GM12873 (cell line): ENCODE measurements around the gene TSPEAR.

ENCODE experiments used
- TF ChIP-seq, protein P1 (sequence below): IDR thresholded peaks from 2 replicates; pipeline ENCODE4 v1.5.1; 2012; ENCODE audit warnings: low read depth, mild to moderate bottlenecking, moderate library complexity, low read length, control low read depth; ENCODE audit not compliant: insufficient read depth; ENCODE audit errors: missing control alignments

TSPEAR gene

DNA sequence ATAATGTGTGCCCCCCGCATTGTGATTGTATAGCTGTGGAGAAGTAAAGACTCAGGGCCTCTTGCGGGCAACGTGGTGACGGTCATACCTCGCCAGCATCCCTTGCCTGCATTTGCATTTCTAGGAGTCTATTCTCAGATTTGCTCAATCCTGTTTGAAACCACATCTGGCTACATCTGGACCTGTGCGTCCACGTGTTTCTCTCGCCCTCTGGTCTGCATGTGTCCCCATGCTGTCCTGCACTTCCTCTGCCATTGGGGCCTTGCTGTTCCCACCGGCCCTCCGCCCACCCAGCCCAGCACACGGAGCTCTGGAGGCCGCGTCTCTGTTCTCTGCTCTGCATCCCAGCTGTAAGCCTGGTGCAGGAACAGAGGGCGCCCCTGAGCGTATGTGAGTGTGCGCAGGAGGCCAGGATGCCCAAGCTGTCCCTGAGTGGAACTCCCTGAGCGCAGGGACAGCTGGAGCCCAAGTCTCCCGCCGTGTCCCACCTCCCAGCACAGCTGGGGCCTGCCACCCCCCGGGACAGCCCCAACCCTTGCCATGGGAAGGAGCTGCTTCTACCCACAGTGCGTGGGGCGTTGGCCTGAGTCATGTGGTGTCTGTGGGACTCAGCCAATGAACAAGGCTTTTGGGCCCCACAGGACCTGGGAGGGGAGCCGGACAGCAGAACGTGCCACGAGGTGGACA lies 161.7 kb downstream of the TSPEAR start:
- TF ChIP-seq, protein P1, sequence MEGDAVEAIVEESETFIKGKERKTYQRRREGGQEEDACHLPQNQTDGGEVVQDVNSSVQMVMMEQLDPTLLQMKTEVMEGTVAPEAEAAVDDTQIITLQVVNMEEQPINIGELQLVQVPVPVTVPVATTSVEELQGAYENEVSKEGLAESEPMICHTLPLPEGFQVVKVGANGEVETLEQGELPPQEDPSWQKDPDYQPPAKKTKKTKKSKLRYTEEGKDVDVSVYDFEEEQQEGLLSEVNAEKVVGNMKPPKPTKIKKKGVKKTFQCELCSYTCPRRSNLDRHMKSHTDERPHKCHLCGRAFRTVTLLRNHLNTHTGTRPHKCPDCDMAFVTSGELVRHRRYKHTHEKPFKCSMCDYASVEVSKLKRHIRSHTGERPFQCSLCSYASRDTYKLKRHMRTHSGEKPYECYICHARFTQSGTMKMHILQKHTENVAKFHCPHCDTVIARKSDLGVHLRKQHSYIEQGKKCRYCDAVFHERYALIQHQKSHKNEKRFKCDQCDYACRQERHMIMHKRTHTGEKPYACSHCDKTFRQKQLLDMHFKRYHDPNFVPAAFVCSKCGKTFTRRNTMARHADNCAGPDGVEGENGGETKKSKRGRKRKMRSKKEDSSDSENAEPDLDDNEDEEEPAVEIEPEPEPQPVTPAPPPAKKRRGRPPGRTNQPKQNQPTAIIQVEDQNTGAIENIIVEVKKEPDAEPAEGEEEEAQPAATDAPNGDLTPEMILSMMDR, result no peak

GRCh38 chr21:44548922-44549321 lies 162.4 kb downstream of the TSPEAR start:
- TF ChIP-seq, protein P1, result no peak

DNA sequence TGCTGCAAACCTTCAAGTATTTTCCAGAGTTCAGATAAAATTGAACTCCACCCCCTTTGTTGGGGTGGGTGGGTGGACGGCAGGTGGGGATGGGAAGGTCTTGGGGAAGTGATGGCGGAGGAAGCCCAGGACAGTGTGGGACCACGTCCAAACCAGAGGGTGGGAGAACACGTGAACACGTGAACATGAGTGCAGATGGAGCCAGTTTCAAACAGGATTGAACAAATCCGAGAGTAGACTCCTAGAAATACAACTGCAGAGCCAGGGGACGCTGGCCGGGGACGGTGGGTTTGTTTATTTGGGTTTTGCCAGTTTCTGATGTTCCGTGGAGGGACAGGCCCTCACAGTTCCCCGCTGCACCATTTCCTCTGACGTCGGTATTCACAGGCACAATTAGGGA lies 163.0 kb downstream of the TSPEAR start:
- TF ChIP-seq, protein P1, result no peak

DNA sequence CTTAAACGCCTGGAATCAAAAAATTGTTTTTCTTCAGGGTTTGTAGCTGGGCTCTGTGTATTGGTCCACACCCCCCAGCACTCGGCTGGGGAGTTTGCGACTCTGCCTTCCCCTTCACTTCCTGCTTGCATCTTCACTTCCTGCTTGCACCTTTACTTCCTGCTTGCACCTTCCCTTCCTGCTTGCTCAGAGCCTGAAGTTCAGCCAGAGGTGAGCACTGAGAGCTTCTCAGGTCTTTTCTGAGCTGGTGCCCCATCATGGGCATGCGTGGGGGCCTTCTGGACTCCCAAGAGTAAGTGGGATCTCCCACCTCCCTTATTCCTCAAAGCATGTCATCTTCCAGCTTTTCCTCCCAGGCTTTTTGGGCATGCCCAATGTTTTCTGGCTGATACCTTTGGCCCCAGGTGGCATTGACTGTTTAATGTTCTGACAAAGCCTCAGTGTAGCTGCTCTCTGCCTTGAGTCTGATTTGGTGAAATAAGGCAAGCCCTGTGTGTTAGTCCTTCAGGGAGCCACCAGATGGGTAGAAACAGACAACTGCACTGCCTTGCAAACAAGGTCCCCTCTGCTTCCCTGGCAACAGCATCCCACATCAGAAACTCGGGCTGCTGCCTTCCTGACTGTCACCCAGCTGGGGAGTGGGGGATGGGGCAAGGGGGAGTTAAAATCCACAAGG lies 163.6 kb downstream of the TSPEAR start:
- TF ChIP-seq, protein P1, result no peak

DNA sequence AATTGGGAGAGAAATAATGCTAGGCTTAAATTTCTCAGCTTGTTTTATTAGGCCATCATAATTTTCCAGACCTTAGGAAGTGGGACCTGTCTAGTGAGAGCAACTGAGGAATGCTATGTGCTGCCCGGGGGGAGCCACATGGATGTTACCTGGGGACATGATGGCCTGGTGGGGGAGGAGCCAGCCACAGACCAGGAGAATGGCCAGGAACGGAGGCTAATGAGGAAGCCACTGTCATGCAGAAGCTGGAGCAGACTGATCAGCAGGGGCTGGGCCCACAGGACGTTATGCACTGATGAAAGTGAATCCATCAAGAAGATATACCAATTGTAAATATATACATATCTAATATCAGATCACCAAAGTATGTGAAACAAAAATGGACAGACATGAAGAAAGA lies 166.8 kb downstream of the TSPEAR start:
- TF ChIP-seq, protein P1, result no peak

DNA sequence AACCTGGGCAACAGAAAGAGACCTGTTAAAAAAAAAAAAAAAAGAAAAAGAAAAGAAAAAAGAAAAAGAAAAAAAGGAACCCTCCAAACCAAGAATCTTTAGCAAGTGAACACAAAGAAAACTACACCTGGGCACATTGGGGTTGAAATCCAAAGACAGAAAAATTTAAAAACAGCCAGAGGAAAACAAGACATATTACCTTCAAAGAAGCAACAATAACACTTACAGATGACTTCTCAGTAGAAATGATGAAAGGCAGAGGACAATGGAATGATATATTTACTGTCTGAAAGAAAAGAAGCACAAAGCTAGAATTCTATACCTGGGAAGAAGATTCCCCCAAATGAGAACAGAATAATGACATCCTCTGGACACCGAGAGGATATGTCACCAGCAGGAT lies 168.7 kb downstream of the TSPEAR start:
- TF ChIP-seq, protein P1, result no peak

GRCh38 chr21:44540741-44541288 lies 170.6 kb downstream of the TSPEAR start:
- TF ChIP-seq, protein P1, result no peak
